ENCODE measurements around the gene EZH2. TPM values are rescaled to one million over a fixed set of nuclear protein-coding genes. Genes with fewer than 3 reads are reported as not detected.
A peak's percentile ranks its signal among the peaks of the same experiment; 100 is the strongest.

EZH2 gene
- total RNA-seq (2014; rRNA removed; shearing (Covaris generic)), result 15.2 and 30.6 TPM in 2 replicates

DNA sequence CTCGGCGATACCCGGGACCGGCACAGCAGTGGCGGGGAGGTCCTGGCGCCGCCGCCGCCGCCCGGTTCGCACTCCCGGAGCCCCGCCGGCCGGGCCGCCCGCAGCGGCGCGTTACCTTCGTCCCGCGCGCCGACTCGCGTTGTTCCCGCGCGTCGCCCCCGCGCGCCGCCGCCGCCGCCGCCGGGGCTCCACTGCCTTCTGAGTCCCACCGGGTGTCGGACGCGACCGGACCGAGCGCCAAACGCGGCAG, at the start of gene EZH2:
Gene EZH2, minus strand, starts transcription at position 243 of the 250 bp plus-strand sequence. CDS start 36,993 bp downstream, outside the sequence.
- no peak for DNase-seq (ENCODE audit: low spot score)

DNA sequence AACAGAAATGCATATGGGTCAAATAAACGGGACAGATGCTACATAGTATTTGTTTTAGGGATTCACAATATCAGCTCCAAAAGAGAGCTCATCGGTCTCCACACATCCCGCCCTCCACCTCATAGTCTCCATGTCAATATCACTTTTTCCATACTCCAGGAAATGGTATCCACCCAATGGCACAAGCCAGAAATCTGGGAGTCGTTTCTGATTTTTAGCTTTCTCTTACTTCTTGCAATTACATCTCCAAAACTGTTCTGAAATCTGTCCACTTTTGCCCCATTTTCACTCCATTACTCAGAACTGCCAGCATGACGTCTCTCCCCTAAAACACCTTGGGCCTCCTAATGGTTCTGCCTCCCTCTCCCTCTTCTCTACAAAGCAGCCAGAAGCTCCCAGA, 47.4 kb upstream of the EZH2 start:
- DNase-seq (ENCODE audit: low spot score), result no peak

DNA sequence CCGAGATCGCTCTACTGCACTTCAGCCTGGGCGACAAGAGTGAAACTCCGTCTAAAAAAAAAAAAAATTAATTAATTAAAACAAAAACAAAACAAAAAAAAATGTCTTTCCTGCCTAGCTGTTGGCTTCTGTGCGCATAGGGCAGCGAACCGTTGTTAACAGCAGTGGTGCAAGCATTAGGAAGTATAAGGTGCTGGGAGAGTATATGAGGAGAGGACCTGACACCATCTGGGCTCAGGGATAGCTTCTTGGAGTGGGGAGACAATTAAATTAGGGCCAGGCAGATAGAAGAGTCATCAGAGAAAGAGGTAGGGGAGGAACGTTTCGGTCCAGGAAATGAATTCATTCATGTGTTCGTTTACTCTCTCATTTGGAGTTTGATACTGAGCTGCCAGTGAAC, 46.2 kb upstream of the EZH2 start:
- no peak for DNase-seq (ENCODE audit: low spot score)

DNA sequence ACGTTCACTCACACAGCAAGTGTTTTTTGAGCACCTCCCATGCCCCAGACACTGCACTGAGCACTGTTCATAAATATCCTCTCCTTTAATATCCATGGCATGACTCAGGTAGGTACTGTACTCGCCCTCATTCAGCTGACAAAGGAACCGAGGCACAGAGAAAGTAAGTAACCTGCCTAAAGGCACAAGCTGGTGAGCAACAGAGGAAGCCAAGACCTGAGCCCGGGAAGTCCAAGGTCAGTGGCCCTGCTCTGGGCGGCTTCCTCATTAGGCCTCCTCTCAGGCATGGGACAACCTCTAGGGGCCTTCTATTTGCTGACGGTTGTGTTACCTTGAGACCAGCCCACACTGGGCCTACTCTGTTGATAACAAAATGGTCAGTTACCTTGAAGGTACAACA, 45.1 kb upstream of the EZH2 start:
- no peak for DNase-seq (ENCODE audit: low spot score)

DNA sequence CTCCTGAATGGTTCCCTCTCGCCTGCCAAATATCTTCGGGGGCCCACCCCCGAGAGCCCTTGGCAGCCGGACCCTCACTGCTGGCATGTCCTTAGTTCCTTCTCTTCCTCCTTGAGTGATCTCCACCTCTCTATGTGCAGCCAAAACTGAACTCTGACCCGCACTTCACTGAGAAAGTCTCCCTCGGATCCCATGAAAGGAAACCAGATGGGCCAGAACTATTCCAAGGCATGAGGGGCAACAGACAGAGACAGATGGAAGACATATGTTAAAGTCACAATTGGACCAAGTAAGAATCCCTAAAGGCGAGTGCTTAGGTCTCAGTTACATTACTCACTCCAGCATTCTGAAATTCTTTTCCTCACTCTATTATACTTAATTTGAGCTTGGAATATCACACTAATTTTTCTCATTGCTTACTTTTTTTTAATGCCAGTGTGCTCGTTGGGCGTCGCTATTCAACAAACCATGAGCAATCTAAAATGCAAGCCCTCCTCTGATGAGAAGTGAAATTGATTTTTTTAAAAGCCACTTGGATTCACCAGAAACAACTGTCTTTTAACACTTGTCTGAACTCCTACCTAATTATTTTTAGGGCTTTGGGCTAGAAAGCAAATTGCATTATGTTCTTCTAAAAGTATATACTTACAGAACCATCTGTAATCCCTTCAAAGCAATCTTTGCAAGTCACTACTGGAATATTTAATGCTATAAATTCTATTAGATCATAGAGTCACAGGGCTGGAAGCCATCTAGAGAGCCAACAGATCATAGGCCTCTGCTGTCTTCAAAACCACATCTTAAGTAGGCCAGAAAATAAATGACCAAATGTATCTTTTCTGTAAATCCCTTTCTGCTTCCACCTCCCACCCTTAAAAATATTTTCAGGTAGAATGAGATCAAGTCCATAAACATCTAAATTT, 43.3 kb upstream of the EZH2 start:
- no peak for DNase-seq (ENCODE audit: low spot score)

DNA sequence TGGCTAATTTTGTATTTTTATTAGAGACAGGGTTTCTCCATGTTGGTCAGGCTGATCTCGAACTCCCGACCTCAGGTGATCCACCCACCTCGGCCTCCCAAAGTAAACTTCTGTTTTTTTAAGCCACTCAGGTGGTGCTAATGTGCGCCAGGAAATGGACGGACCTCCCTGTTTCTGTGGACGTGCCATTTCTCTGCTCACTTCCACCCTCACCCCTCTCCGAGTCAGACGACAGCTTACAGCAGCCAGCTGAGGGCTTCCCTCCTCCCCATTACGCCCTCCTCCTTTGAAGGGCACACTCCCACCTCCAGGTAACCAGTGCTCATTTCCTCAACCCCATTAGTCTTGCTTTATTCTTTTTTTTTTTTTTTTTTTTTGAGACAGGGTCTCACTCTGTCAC, 41.7 kb upstream of the EZH2 start:
- DNase-seq (ENCODE audit: low spot score), result no peak

DNA sequence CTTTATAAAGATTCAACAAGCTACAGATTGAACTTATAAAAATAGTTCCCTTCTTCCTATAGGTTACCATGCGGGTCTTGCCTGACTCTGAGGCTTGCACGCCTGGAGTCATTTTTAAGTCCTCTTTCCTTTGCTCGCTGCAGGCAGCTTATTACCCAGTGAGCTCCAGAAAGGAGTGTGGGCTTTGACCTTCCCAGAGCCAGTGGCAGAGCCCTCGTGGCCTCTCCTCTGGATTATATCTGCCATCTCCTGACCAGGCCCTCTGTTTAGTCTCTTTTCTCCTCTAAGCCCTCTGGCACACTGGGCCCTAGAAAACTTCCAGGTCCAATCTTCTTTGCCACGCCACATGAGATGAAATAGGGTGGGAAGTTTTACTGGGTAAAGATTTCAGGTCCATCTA, 39.9 kb upstream of the EZH2 start:
- DNase-seq (ENCODE audit: low spot score), result no peak

DNA sequence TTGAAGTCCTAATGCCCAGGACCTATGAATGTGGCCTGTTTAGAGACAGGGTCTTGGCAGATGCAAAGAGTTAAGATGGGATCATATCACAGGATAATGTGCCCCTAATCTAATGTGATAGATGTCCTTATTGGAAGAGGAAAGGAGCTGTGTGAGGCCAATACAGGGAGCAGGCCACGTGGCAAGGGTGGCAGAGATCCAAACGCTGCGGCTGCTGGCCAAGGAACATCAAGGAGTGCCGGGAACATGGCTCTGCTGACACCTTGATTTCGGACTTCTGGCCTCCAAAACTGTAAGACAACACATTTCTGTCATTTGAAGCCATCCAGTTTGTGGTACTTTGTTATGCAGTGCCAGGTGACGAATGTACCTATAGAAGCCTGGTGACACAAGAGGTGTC, 37.7 kb upstream of the EZH2 start:
- no peak for DNase-seq (ENCODE audit: low spot score)

DNA sequence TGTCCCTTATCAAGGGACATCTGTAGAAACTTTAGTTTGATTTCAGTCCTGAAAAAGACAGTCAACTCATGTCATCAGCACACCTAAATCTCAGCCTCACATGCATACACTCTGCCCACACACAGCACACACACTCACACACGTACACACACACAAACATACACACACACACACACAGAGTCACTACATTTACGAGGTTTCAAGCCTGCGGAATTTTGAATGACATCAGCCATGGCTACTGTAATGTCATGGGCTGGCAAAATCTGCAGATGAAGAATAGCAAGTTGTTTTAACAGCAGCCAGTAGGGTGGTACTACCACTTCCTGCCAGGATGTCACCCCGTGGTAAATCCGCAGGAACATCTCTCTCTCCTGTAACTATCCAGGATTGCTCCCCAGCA, 37.1 kb upstream of the EZH2 start:
- peak; percentile 38 for DNase-seq (ENCODE audit: low spot score)

DNA sequence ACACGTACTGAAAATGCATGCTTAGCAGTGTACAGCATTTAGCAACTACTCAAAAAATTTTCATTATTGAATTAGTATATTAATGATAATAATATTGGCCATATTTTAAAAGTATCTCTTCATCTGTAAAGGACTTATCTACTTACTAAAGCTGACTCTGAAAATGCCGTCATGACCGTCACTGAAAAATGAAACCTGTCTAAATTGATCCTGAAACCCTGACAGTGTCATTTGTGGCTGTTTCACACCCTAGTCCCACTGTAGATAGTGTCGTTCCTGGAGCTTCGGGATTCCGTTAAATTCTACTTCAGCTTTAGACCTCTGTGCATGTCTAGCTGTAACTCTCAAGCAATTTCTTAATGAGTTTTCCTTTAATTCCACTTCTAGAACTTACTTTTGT, 35.8 kb upstream of the EZH2 start:
- no peak for DNase-seq (ENCODE audit: low spot score)

DNA sequence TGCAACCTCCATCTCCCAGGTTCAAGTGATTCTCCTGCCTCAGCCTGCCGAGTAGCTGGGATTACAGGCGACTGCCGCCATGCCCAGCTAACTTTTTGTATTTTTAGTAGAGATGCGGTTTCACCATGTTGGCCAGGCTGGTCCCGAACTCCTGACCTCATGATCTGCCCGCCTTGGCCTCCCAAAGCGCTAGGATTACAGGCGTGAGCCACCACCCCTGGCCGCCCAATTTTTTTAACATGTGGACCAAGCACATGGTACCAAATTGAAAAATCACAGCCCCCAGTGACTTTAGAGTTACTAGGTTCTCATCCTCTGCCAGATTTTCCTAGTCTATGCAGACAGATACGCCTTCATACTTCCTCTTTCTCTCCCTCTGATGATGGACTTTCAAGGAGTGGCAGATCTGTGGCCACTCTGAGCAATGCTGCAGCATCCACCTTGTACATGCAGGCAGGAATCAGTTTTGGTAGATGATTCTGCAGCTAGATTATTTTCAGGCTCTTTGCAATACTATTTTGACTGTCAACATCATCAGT, 34.0 kb upstream of the EZH2 start:
- no peak for DNase-seq (ENCODE audit: low spot score)

DNA sequence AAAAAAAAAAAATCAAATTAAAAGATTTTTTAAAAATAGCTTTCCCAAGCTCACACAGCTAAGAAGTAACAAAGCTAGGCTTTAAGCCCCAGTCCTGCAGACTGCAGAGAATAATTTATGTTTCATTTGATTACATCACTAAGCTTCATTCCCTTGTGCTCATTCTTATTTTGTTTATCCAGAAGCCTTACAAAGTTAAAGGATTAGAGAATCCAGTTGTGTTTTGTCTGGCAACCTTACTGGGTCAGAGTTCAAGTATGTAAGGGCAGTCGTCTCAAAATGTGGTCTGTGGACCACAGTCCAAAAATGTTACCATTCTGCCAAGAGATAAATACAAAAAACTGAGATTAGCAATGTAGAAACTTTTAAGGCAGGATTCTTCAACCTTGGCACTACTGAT, 32.1 kb upstream of the EZH2 start:
- peak; percentile 41 for DNase-seq (ENCODE audit: low spot score)

DNA sequence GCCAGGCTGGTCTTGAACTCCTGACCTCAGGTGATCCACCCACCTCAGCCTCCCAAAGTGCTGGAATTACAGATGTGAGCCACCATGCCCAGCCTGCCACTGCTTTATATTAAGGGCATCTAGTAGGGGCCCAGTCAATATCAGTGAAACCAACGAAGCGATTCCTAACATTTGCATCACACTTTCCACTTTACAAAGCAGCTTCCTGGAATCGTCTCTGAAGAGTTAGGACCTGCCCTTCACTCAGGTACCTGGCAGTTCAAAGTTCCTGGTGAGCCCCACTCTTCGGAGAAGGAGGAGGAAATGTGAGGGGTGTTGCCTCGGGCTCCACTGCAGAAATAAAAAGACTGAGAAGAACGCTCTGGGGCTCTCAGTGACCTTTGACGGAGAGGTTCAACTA, 31.1 kb upstream of the EZH2 start:
- no peak for DNase-seq (ENCODE audit: low spot score)

DNA sequence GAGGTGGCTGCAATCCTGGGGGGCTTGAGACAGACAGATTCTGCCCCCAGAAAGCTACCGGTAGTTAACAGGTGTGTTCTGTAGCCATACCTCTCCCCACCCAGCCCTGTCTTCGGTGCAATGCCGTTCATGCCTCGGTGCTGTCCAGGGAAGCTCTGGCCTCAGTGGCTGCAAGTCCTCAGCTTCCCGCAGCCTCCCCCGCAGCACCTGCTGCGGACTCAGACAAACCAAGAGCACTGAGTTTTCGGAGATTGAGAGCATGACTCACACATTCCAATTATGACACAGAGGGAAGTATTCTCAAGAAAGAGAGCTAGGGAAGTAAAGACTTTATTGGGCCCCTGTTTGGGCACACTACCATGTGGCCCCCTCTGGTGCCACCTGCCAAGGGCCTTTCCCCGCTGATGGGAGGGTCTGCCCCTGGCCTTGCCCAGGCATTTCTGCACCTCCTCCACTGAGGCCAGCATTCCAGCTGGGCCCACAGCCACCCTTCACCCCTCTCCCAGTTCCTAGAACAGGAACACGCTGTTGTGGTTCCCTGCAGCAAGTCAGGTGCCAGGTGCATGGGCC, 30.2 kb upstream of the EZH2 start:
- DNase-seq (ENCODE audit: low spot score), result no peak

DNA sequence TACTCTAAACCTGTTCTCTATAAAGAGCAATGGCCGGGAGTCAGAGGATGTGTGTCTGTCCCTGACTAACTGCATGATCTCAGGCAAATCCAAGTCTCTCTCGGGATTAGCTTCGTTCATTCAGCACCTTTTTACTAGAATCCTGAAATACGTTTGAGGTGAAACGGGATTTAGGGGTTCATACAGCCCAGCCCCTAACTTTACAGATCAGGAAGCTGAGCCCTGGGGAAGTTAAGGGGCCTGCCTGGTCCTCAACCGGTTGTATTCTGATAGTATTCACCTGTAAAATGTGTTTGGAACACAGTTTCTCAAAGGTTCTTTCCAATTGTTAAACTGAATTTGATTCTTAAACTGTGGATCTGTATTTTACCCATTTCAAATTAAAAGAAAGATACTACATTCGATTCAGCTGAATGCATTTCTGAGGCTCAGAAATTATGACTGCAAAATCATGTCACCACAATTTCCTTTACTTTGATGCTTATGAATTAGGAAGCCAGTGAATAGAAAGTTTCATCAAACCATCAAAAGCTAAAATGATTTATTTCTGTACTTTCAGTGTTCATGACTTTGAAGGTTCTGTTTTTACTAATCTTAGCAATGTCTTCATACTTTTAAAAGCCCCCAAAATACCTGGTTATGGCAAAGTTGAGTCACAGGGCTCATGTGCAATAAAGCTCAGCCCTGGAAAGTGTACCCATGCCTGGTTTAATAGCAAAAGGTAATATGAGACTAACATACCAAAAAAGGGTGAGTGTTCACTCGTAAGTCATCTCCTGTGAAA, 28.9 kb upstream of the EZH2 start:
- DNase-seq (ENCODE audit: low spot score), result no peak

DNA sequence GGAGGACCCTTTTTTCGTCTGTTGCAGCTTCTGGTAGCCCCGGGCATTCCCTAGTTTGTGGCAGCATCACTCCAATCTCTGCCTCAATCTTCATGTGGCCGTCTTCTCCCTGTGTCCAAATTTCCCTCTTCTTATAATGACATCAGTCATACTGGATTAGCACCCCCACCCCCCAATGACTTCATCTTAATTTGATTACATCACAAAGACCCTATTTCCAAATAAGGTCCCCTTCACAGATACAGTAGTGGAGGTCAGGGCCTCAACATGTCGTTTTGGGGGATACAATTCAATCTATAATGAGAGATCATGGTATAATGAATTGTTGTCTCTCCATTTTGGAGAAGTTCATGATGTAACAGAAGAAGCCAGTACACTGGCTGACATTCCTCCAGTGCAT, 28.1 kb upstream of the EZH2 start:
- DNase-seq (ENCODE audit: low spot score), result no peak

DNA sequence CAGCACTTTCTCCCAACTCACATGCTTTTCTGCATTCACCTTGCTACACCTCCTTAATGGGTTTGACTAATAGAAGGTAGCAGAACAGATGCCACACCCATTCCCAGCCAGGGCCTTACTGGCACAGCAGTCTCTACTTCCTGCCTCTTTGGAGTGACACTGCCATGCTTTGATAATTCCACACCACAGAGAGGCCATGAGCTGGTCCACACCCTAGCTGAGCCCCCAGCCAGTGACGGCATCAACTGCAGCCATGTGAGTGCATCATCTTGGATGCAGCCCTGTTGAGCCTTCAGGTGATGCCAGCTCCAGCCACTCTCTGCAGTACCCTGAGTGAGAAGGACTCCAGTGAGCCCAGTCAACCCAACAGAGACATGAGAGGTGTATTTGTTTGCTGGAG, 27.5 kb upstream of the EZH2 start:
- DNase-seq (ENCODE audit: low spot score), result no peak

DNA sequence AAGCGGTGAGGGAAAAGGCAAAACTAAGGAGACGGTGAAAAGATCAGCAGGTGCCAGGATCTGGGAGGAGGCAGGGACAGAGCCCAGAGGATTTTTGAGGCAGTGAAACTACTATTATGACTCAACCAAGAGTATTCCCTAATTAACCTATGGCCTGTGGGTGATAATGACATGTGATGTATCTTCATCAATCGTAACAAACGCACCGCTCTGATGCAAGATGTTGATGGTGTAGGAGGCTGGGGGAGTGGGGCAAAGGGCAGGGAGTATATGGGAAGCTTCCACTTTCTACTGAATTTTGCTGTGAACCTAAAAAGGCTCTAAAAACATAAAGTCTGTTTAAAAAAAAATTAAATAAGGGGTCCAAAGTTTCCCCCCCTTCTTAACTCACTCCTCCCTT, 25.5 kb upstream of the EZH2 start:
- no peak for DNase-seq (ENCODE audit: low spot score)

DNA sequence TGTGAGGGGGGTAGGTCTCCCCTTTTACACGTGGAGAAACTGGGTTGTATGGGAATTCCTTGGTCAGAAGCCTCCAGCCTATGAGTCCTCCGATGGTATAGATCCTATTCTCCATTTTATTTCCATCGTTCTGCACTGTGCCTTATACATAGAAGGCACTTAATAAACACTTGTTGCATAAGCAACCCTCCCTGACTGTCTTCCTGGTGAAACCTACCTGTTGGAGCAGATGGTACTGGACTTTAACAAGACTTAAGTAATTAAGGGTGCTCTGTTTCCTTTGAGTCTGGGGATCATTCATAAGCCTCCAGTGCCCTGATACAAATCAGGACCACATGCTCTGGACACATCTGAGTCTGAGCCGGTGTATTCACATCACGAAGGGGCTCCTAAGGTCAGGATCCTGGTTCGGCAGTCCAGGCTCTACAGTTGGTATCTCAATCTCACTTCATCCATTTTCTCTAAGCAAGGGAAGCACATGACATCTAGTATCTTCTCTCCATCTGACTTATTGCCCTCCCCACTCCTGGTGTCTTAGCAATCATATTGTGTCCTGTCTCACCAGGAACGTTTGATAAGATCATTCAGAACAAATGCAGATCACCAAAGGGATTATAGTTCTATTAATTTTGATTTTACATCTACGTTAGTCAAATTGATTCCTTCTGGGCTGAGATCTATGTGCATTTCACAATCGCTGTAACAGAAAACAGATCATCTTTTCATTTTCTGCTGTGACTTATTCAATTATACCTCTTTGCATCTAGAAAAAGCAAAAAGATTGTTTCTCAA, 22.8 kb upstream of the EZH2 start:
- no peak for DNase-seq (ENCODE audit: low spot score)

DNA sequence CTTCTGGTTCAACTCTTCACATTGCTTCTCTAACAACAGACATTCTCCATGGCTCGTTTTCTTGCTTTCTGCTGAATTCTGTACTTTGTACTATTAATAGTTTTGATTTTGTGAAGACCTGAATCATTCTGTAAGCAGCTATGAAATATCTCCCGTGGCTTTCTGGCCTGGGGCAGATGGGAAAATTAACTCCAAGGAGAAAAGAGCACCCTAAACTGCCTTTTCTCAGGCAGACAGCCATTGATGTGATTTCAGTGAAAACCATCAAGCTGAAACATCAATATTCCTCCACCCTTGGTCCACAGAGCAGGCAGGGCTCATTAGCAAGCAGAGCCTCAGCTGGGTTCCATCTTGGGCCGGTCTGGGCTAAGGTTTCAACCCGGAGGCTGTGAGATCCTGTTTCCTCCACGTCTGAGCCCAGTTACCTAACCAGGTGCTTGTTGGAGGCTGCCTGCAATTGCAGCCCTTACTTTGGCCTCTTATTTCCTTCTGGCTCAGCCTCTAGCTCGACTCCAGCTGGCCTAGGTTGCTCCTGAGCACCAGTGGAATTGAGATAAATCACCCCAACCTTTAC, 21.1 kb upstream of the EZH2 start:
- DNase-seq (ENCODE audit: low spot score), result no peak

DNA sequence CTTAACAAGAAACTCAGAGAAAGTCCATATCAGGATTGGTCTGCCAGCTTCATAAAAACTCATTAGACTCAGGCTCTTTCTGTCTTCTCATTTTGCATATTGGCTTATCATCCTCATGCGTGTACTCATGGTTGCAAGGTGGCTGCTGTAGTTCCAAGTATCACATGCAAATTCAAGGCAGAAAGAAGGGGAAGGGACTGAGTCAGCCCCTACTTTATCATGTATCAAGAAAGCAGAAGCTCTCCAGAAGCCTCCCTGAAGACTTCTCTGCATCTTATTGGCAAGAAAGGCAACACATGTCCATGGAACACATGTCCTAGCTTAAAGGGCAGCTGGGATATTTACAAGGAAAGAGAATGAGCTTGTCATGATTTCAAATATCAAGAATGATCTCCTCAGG, 19.4 kb upstream of the EZH2 start:
- no peak for DNase-seq (ENCODE audit: low spot score)

DNA sequence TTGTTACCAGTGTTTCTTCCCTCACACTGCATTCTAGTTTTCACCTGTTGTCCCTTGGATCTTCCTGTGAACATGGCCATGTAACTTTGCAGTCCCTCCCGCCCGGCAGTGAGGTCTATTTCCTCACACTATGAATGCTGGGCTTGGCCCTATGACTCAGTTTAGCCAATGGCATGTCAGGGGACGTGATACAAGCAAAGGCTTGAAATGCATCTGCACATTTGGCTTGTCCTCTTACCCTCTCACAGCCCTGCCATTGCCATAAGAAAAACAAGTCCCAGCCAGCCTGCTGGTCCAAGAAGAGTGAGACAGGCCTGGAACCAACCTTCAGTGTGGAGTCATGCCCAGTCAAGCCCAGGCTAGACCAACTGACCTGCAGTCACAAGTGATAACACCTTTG, 17.1 kb upstream of the EZH2 start:
- DNase-seq (ENCODE audit: low spot score), result no peak
